Tibial artery (tissue), 4 donors: ENCODE data around the gene CHMP5.
A peak's percentile ranks its signal among the peaks of the same experiment; 100 is the strongest.

Experiments used
- DNase-seq, 2 donors: peaks; one replicate each; pipeline ENCODE4 v3.0.0-alpha.2; 2019
- H3K27ac ChIP-seq, 2 donors: fragments of 200-600 bp; sonication (generic) in 1 of 2; 1 replicate in 1 of 2; 2 replicates in 1 of 2; pipeline ENCODE4 v1.5.1; 2018 to 2019; ENCODE audit warnings: mild to moderate bottlenecking in 1 of 2
- H3K27me3 ChIP-seq, 2 donors: fragments of 200-600 bp; sonication (generic) in 1 of 2; one replicate each; pipeline versions ENCODE4 v1.5.1 to v1.6.0; 2016 to 2019
- H3K36me3 ChIP-seq, 3 donors: fragments of 200-600 bp; sonication (generic) in 2 of 3; one replicate each; pipeline ENCODE4 v1.5.1; 2016 to 2019; ENCODE audit warnings: mild to moderate bottlenecking in 2 of 3
- H3K4me1 ChIP-seq, 4 donors: fragments of 200-600 bp; sonication (generic) in 2 of 4; 1 replicate in 3 of 4; 2 replicates in 1 of 4; pipeline ENCODE4 v1.5.1; 2016 to 2019
- H3K4me3 ChIP-seq, 2 donors: fragments of 200-600 bp; sonication (generic) in 1 of 2; 1 replicate in 1 of 2; 2 replicates in 1 of 2; pipeline ENCODE4 v1.5.1; 2018 to 2019; ENCODE audit warnings: mild to moderate bottlenecking in 2 of 2
- H3K9me3 ChIP-seq, 3 donors: fragments of 200-600 bp; sonication (generic) in 1 of 3; one replicate each; pipeline ENCODE4 v1.5.1; 2016 to 2019
- intact Hi-C: fragments of 100-400 bp; cut with DNase I; formaldehyde crosslinking; loops from one replicate; pipeline ENCODE4 v1.15.0; 2023; ENCODE audit warnings: low total_unique reads
- TF ChIP-seq, protein P1 (sequence below), 2 experiments: fragments of 200-600 bp in 1 of 2; fragments of 450-650 bp in 1 of 2; IDR thresholded peaks; one replicate each; pipeline ENCODE4 v1.5.1; 2017 to 2019; ENCODE audit warnings: antibody characterized with exemption in 2 of 2, mild to moderate bottlenecking in 1 of 2, moderate library complexity in 1 of 2

CHMP5 gene

DNA sequence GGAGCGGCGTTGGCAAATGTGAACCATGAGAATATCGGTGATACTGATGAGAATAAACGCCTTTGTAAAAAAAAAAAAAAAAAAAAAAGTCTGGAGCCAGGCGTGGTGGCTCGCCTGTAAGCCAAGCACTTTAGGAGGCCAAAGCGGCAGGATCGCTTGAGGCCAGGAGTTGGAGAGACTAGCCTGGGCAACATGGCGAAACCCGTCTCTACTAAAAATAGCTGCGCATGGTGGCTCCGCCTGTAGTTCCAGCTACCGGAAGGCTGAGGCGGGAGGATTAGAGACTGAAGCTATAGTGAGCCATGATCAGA lies 25.0 kb downstream of the CHMP5 start:
- Histone ChIP-seq H3K27me3 (no peaks in the 10 kb centered on the region), H3K4me3 (peak overlapping the region; percentile 74 to 95), H3K4me1 (peaks cover 0 to 55% (median 31%) of the 10 kb centered on the region in 4 donors), H3K9me3 (no peaks in the 10 kb centered on the region), H3K36me3 (peaks cover 10 to 20% (median 15%) of the 10 kb centered on the region in 3 donors), H3K27ac (peak overlapping the region; percentile 98)
- TF ChIP-seq, protein P1, sequence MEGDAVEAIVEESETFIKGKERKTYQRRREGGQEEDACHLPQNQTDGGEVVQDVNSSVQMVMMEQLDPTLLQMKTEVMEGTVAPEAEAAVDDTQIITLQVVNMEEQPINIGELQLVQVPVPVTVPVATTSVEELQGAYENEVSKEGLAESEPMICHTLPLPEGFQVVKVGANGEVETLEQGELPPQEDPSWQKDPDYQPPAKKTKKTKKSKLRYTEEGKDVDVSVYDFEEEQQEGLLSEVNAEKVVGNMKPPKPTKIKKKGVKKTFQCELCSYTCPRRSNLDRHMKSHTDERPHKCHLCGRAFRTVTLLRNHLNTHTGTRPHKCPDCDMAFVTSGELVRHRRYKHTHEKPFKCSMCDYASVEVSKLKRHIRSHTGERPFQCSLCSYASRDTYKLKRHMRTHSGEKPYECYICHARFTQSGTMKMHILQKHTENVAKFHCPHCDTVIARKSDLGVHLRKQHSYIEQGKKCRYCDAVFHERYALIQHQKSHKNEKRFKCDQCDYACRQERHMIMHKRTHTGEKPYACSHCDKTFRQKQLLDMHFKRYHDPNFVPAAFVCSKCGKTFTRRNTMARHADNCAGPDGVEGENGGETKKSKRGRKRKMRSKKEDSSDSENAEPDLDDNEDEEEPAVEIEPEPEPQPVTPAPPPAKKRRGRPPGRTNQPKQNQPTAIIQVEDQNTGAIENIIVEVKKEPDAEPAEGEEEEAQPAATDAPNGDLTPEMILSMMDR (IDR thresholded peaks at IDR 0.05): no peak
- DNase-seq: no peak
- intact Hi-C loops: no loop called here

DNA sequence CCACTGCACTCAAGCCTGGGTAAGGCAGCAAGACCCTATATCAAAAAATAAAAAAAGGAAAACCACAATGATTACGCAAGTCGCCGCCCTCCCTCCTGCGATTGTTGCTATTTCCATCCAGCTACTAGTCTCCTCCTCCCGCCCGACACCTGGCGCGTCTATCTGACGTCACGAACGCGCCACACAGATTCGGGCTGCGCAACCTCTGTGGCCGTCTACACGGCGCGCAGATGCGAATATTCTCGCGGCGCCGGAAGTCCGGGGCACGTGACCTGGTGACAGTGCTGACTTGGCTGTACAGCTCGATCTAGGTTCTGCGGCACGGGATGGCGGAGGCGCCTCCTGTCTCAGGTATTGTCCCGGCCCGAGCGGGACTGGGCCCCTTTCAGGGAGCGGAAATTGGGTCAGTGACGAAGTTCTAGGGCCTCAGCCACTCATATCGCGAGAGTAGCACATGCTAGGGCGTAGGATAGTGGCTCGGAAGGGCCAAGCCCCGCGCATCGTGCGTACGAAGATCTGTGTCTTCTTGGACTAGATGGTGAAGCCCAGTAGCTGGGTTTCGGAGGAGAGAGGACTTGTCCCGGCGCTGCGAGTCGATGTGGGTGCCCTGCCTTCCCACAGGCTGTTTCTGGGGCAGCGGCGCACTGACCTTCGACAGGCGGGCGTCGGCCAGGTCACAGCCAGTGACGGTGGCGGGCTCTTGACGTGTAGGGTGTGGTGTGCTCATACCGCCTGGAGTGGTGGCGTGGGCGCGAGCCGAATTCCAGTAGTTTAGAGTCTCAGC lies 25.6 kb downstream of the CHMP5 start, which contains the start of gene NFX1:
Gene NFX1 (plus strand): TSS at position 270 of the 784 bp plus-strand sequence. CDS start 57 bp downstream, at position 327.
- Histone ChIP-seq H3K4me3 (peak within 1 kb of the TSS; percentile 74 to 95), H3K36me3 (peaks cover 15 to 25% (median 20%) of the 10 kb centered on the region in 3 donors), H3K27me3 (no peaks in the 10 kb centered on the region), H3K27ac (peak within 1 kb of the TSS; percentile 98), H3K4me1 (peaks cover 0 to 61% (median 34%) of the 10 kb centered on the region in 4 donors), H3K9me3 (no peaks in the 10 kb centered on the region)
- TF ChIP-seq, protein P1 (IDR thresholded peaks at IDR 0.05): peak in 1 of 2 experiments; percentile 30
- peak; percentile 98 to 99 for DNase-seq
- intact Hi-C loops: no loop called here

DNA sequence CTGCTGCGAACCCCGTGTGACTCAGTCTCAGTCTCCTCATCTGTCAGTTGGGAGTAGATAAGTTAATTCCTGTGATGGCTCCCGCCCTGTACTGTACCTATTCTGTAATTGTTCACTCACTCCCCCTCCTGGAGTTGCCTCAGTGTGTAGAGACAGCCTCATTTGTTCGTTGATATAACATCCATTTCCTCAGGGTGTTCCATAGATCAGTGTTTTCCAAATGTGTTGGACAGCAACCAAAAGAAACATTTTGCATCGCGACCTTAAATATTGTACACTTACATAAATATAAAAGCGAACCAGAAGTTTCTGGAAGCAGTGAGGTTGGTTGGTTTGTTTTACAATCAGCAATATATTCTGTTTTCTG lies 26.2 kb downstream of the CHMP5 start:
- H3K4me1 ChIP-seq: peaks cover 0 to 67% (median 37%) of the 10 kb centered on the region in 4 donors
- H3K27me3 ChIP-seq: no peaks in the 10 kb centered on the region
- TF ChIP-seq, protein P1 (IDR thresholded peaks at IDR 0.05): no peak

DNA sequence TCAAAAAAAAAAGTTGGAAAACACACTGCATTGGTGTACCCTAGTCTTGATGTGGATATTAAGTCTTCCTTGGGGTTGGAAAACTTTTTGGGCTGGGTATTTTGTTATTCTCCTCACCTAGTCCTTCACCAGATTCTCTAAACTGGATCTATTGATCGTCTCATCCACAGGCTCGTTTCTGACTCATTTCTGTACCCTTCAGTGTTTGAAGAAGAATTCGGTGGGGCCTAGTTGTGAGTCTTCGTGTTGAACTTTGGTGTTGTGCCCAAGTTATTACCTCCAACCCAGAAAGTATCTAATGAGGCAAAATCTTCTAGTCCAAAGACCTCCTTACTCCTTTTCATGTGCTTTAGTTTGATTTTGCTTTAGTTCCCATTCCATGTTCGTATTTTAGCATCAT lies 27.1 kb downstream of the CHMP5 start:
- peaks cover 0 to 73% (median 43%) of the 10 kb centered on the region in 4 donors for H3K4me1 ChIP-seq
- H3K9me3 ChIP-seq: no peaks in the 10 kb centered on the region
- DNase-seq: no peak
- H3K36me3 ChIP-seq: peaks cover 26 to 33% (median 29%) of the 10 kb centered on the region in 3 donors
- H3K4me3 ChIP-seq: peak overlapping the region in 1 of 2 donors; percentile 95
- TF ChIP-seq, protein P1 (IDR thresholded peaks at IDR 0.05): no peak
- no peaks in the 10 kb centered on the region for H3K27me3 ChIP-seq
- H3K27ac ChIP-seq: peak overlapping the region in 1 of 2 donors; percentile 98
- intact Hi-C loops: no loop called here

More for the DNA sequence above, 26.2 kb downstream of the CHMP5 start:
- no peaks in the 10 kb centered on the region for H3K9me3 ChIP-seq
- DNase-seq: no peak
- peak overlapping the region; percentile 74 to 95 for H3K4me3 ChIP-seq
- intact Hi-C loops: no loop called here
- peaks cover 20 to 24% (median 20%) of the 10 kb centered on the region in 3 donors for H3K36me3 ChIP-seq
- peak overlapping the region; percentile 98 for H3K27ac ChIP-seq

DNA sequence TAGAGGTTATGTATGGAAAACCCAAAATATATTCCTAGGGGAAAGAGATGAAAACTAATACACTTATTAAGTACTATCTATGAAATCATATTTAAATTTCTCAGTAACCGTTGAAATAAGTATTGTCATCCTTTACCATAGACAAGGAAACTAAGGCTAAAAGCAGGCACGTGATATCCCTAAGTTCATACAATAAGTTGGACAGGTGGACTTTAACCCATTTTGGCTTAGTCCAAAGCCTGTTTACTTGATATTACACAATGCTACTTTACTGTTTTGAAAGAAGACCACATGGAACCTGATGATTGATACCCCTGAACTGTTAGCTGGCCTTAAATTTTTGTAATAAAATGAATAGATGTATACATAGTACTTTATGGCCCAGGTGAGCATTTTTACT lies 28.9 kb downstream of the CHMP5 start:
- H3K4me1 ChIP-seq: peaks cover 0 to 86% (median 59%) of the 10 kb centered on the region in 4 donors
- TF ChIP-seq, protein P1 (IDR thresholded peaks at IDR 0.05): no peak
- H3K4me3 ChIP-seq: no peak overlapping the region
- DNase-seq: no peak
- H3K27me3 ChIP-seq: no peaks in the 10 kb centered on the region
- intact Hi-C loops: no loop called here
- no peak overlapping the region for H3K27ac ChIP-seq
- peaks cover 34 to 48% (median 48%) of the 10 kb centered on the region in 3 donors for H3K36me3 ChIP-seq
- no peaks in the 10 kb centered on the region for H3K9me3 ChIP-seq
